Gastroesophageal sphincter (tissue), 3 donors: ENCODE results near the gene PTAR1.

Experiments used
- CTCF ChIP-seq, 4 experiments: fragments of 200-600 bp in 2 of 4; fragments of 450-650 bp in 2 of 4; sonication (generic) in 1 of 4; IDR thresholded peaks; one replicate each; pipeline ENCODE4 v1.5.1; 2017 to 2019; ENCODE audit warnings: antibody characterized with exemption in 4 of 4, mild to moderate bottlenecking in 2 of 4, moderate library complexity in 2 of 4
- POLR2A ChIP-seq, 2 donors: fragments of 450-650 bp; IDR thresholded peaks; one replicate each; pipeline ENCODE4 v1.6.1; 2017; ENCODE audit warnings: antibody characterized with exemption in 2 of 2, mild to moderate bottlenecking in 2 of 2, moderate library complexity in 1 of 2
- POLR2AphosphoS5 ChIP-seq: sonication (generic); formaldehyde crosslinking; IDR thresholded peaks from one replicate; pipeline ENCODE4 v1.6.1; 2017; ENCODE audit warnings: antibody characterized with exemption

GRCh38 chr9:69677931-69678330 lies 81.9 kb downstream of the PTAR1 start:
- TF ChIP-seq CTCF (IDR thresholded peaks at IDR 0.05) (no peak), POLR2A (IDR thresholded peaks at IDR 0.05) (no peak), POLR2AphosphoS5 (no peak)
